ENCODE results near the gene MYNN. TPM values are rescaled to one million over a fixed set of nuclear protein-coding genes. Genes with fewer than 3 reads are reported as not detected.

MYNN gene
- total and polyA plus RNA-seq, 4 donors = 4.2 to 11.6 (median 9.1) TPM

GRCh38 chr3:169813757-169814517 is 40.7 kb downstream of the MYNN start:
- Histone ChIP-seq H3K36me3 (ENCODE audit: control insufficient read depth in 4 of 4, insufficient read depth in 3 of 4, low read depth in 1 of 4, low read length in 3 of 4) (no peaks in the 10 kb centered on the region), H3K4me3 (ENCODE audit: low read depth in 1 of 3, low read length in 3 of 3) (peak overlapping the region; percentile 40 to 55 (median 50)), H3K4me1 (ENCODE audit: control insufficient read depth in 4 of 4, insufficient read depth in 4 of 4, low read length in 3 of 4) (peaks cover 4 to 23% (median 17%) of the 10 kb centered on the region in 4 donors), H3K9ac (ENCODE audit: low read depth in 1 of 2, low read length in 2 of 2) (no peak overlapping the region), H3K27me3 (ENCODE audit: control insufficient read depth in 4 of 4, insufficient read depth in 4 of 4, low read length in 3 of 4) (no peaks in the 10 kb centered on the region), H3K9me3 (ENCODE audit: control insufficient read depth in 4 of 4, low read length in 3 of 4) (peaks cover 0 to 9% (median 0%) of the 10 kb centered on the region in 4 donors), H3K27ac (ENCODE audit: low read depth in 1 of 2, low read length in 2 of 2) (no peak overlapping the region)
- DNase-seq (ENCODE audit: low spot score) = peak; percentile 38
- TF ChIP-seq FOXA2 (IDR thresholded peaks at IDR 0.05) (no peak), MAX (IDR thresholded peaks at IDR 0.05) (no peak), NR2F2 (IDR thresholded peaks at IDR 0.05) (no peak), GABPA (IDR thresholded peaks at IDR 0.05 in 1 of 2, conservative IDR thresholded peaks at IDR 0.05 in 1 of 2) (no peak), FOXA1 (IDR thresholded peaks at IDR 0.05) (no peak), YY1 (IDR thresholded peaks at IDR 0.05) (no peak), RAD21 (IDR thresholded peaks at IDR 0.05) (peak in 1 of 2 donors; percentile 13), ZBTB33 (IDR thresholded peaks at IDR 0.05) (no peak), CTCF (IDR thresholded peaks at IDR 0.05; ENCODE audit: low read depth, low read length, missing input control) (peak; percentile 8), HNF4A (conservative IDR thresholded peaks at IDR 0.05) (no peak), SP1 (IDR thresholded peaks at IDR 0.05) (no peak), EGR1 (IDR thresholded peaks at IDR 0.05; ENCODE audit: low read depth in 2 of 2) (no peak), JUND (IDR thresholded peaks at IDR 0.05) (no peak), HNF4G (IDR thresholded peaks at IDR 0.05) (no peak)
- TF ChIP-seq, protein P1, sequence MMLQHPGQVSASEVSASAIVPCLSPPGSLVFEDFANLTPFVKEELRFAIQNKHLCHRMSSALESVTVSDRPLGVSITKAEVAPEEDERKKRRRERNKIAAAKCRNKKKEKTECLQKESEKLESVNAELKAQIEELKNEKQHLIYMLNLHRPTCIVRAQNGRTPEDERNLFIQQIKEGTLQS (IDR thresholded peaks at IDR 0.05) = no peak
- TF ChIP-seq, protein P2, sequence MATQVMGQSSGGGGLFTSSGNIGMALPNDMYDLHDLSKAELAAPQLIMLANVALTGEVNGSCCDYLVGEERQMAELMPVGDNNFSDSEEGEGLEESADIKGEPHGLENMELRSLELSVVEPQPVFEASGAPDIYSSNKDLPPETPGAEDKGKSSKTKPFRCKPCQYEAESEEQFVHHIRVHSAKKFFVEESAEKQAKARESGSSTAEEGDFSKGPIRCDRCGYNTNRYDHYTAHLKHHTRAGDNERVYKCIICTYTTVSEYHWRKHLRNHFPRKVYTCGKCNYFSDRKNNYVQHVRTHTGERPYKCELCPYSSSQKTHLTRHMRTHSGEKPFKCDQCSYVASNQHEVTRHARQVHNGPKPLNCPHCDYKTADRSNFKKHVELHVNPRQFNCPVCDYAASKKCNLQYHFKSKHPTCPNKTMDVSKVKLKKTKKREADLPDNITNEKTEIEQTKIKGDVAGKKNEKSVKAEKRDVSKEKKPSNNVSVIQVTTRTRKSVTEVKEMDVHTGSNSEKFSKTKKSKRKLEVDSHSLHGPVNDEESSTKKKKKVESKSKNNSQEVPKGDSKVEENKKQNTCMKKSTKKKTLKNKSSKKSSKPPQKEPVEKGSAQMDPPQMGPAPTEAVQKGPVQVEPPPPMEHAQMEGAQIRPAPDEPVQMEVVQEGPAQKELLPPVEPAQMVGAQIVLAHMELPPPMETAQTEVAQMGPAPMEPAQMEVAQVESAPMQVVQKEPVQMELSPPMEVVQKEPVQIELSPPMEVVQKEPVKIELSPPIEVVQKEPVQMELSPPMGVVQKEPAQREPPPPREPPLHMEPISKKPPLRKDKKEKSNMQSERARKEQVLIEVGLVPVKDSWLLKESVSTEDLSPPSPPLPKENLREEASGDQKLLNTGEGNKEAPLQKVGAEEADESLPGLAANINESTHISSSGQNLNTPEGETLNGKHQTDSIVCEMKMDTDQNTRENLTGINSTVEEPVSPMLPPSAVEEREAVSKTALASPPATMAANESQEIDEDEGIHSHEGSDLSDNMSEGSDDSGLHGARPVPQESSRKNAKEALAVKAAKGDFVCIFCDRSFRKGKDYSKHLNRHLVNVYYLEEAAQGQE (IDR thresholded peaks at IDR 0.05) = no peak
- 58% methylated on average over 27 of the region's 27 CpGs for WGBS

Measured in liver (tissue), 9 donors.